H1 (cell line): ENCODE data around the gene HNRNPAB. TPM values are rescaled to one million over a fixed set of nuclear protein-coding genes. Genes with fewer than 3 reads are reported as not detected.

Experiments
- ATF2 ChIP-seq: IDR thresholded peaks from 2 replicates; pipeline ENCODE4 v1.6.1; 2012; ENCODE audit warnings: low read length, inconsistent platforms
- RXRA ChIP-seq: IDR thresholded peaks from 2 replicates; pipeline ENCODE4 v1.6.1; 2011; ENCODE audit warnings: low read depth, mild to moderate bottlenecking, low read length, moderate library complexity; ENCODE audit not compliant: insufficient read depth
- TAF7 ChIP-seq: optimal IDR thresholded peaks from 2 replicates; pipeline ENCODE3; 2011; ENCODE audit warnings: low read depth, mild to moderate bottlenecking, inconsistent platforms, low read length, moderate library complexity, borderline replicate concordance
- polyA plus RNA-seq, 7 experiments: library from polyadenylated mRNA; depleted of rRNA in 3 of 7; stranded (reverse) in 5 of 7; unstranded in 2 of 7; fragments of >200 nt in 5 of 7; fragments of 200-250 nt in 2 of 7; gene quantifications; 1 replicate in 5 of 7; 2 replicates in 1 of 7; 4 replicates in 1 of 7; pipeline versions ENCODE4 v1.2.1 to v1.2.3, GENCODE V29; 2011 to 2013; ENCODE audit warnings: missing spikeins in 2 of 7, mixed read lengths in 2 of 7
- total RNA-seq: library from RNA; stranded (reverse); fragmentation: NEBNext Ultra II Directional; extraction: Animal tissue kit (Norgen Biotek cat#: 25700); gene quantifications from 2 replicates; pipeline ENCODE4 v1.2.1, GENCODE V29; 2021

Gene HNRNPAB
- total and polyA plus RNA-seq, 2 of the 8 experiments (the other 6 are each of a cell fraction or from before 2014, with no cell fraction given), result 373 to 563 TPM

- peak; percentile 26; the same call in 1 of the 2 replicates for TF ChIP-seq ATF2
- TF ChIP-seq TAF7, result no peak
- no peak for TF ChIP-seq RXRA
Measured at GRCh38 chr5:178212241-178213002, 8.1 kb downstream of the HNRNPAB start (continued).
